IPS-20b (cell line): ENCODE results near the gene SIN3A.
"Not testable (repeated sequence)": the region's sequence is repeated elsewhere in the genome, so short reads cannot be mapped to it uniquely, and the experiment has no call there.

ENCODE experiments used
- H3K27ac ChIP-seq: one replicate; pipeline ENCODE4 v1.5.1; 2013; ENCODE audit warnings: low read length
- H3K27me3 ChIP-seq: 2 replicates; pipeline ENCODE4 v1.6.1; 2013; ENCODE audit warnings: mild to moderate bottlenecking, low read length, inconsistent platforms; ENCODE audit not compliant: insufficient read depth
- H3K36me3 ChIP-seq: 2 replicates; pipeline ENCODE4 v1.6.1; 2013; ENCODE audit warnings: low read depth, mild to moderate bottlenecking, inconsistent platforms, low read length, moderate library complexity; ENCODE audit not compliant: insufficient read depth
- H3K4me1 ChIP-seq: 2 replicates; pipeline ENCODE4 v1.6.1; 2013; ENCODE audit warnings: mild to moderate bottlenecking, control low read depth, inconsistent platforms, low read length, moderate library complexity; ENCODE audit not compliant: insufficient read depth
- H3K4me3 ChIP-seq: 2 replicates; pipeline ENCODE4 v1.5.1; 2013; ENCODE audit warnings: mild to moderate bottlenecking, low read length, inconsistent platforms
- H3K9ac ChIP-seq: 2 replicates; pipeline ENCODE4 v1.6.1; 2013; ENCODE audit warnings: low read depth, mild to moderate bottlenecking, inconsistent platforms, low read length, moderate library complexity
- H3K9me3 ChIP-seq: 2 replicates; pipeline ENCODE4 v1.6.1; 2013; ENCODE audit warnings: mild to moderate bottlenecking, low read depth, low read length, inconsistent platforms; ENCODE audit not compliant: insufficient read depth

SIN3A gene

DNA sequence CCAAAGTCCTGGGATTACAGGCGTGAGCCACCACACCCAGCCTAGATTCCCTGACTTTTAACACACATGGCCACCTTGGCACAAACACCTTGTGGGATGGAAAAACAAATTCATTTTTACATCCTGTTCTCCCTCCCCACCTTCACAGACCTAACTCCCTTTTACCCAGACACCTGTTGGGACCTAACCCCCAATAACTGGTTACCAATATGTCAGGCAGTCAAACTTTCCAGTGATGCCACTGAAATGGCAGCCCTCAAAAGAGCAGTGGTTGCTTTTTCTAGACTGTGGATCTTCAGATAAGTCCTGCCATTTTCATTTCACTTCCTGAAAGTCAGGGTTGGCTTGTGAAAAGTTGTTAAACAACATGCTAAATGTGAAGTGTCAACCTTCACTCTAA lies 34.9 kb downstream of the SIN3A start:
- Histone ChIP-seq H3K27me3 (no peaks in the 10 kb centered on the region), H3K9ac (no peak overlapping the region), H3K27ac (no peak overlapping the region), H3K4me3 (no peak overlapping the region), H3K4me1 (no peaks in the 10 kb centered on the region), H3K36me3 (peaks cover 70% of the 10 kb centered on the region), H3K9me3 (no peaks in the 10 kb centered on the region)

DNA sequence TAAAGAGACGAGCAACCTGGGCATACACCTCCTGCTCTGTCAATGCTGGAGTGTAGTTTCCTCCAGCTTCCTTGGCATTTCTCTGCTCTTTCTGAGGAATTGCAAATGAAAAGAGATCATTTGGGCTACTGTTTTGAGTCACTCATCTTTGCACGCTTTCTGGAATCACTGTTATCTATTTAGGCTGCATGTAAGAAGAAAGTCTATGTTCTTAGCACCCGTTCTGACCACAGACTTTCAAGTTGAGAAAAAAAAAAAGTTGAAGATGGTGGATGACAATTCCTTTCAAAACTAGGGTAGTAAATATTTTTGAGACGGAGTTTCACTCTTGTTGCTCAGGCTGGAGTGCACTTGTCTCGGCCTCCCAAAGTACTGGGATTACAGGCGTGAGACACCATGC lies 41.3 kb downstream of the SIN3A start:
- Histone ChIP-seq H3K9me3 (no peaks in the 10 kb centered on the region), H3K27me3 (no peaks in the 10 kb centered on the region), H3K27ac (no peak overlapping the region), H3K36me3 (peaks cover 95% of the 10 kb centered on the region), H3K4me1 (no peaks in the 10 kb centered on the region), H3K4me3 (no peak overlapping the region), H3K9ac (no peak overlapping the region)

DNA sequence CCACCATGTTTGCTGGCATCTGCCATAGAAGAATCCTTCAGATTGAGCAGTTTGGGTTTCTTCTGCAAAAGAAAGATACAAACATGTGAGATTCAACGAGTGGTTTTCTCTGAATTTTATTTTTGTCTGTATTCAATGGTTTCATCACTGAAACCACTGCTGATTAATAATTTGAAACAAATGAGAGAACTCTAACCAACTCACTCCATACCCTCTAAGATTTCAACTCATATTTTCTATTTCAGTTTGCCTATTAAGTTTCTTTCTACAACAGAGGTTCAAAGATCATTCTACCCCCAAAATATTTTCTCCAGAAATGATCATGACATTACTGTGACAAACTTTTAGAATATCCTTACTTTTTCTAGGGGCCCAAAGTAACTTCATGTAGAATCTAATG lies 44.4 kb downstream of the SIN3A start:
- no peak overlapping the region for H3K27ac ChIP-seq
- H3K9ac ChIP-seq: no peak overlapping the region
- H3K9me3 ChIP-seq: no peaks in the 10 kb centered on the region
- H3K4me1 ChIP-seq: no peaks in the 10 kb centered on the region
- no peaks in the 10 kb centered on the region for H3K27me3 ChIP-seq
- no peak overlapping the region for H3K4me3 ChIP-seq
- H3K36me3 ChIP-seq: peaks cover 96% of the 10 kb centered on the region

DNA sequence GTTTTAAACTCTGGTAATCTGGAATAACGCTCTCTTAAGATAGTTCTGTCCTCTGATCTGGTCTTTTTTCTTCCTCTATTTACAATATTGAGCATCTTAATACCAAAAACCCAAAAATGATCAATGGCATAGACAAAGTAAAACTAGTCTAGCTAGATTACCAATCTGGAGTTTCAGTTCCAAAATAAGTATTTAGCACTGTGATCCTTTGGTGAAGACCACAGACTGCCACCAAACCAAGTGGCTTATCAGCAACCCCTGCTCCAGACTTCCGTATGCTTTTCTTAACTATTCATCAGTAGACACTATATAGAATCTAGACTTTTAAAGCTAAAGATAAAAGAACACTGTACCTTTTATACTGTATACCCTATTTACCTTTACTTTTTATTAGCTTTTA lies 47.6 kb downstream of the SIN3A start:
- no peak overlapping the region for H3K27ac ChIP-seq
- no peak overlapping the region for H3K9ac ChIP-seq
- no peaks in the 10 kb centered on the region for H3K27me3 ChIP-seq
- H3K36me3 ChIP-seq: peaks cover 95% of the 10 kb centered on the region
- H3K9me3 ChIP-seq: no peaks in the 10 kb centered on the region
- no peak overlapping the region for H3K4me3 ChIP-seq
- no peaks in the 10 kb centered on the region for H3K4me1 ChIP-seq

DNA sequence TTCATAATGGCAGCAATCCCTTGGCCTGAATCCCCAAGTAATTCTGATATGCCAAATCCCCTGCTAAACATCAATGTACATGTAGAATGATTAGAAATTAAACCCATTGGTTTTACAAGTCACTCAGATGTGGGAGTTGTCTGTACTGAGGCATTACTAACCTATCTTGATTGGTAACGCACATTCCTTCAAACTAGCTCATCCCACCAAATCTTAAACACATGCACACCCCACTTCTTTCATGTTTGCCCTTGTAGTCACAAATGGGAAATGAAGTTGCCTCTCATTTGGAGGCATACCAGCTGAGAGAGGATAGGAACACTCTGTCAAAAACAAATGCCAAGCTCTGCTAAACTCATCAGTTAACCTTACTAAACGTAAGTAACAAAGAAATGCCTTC lies 54.0 kb downstream of the SIN3A start:
- H3K4me3 ChIP-seq: no peak overlapping the region
- no peak overlapping the region for H3K27ac ChIP-seq
- H3K36me3 ChIP-seq: peaks cover 98% of the 10 kb centered on the region
- H3K9me3 ChIP-seq: no peaks in the 10 kb centered on the region
- H3K4me1 ChIP-seq: no peaks in the 10 kb centered on the region
- H3K27me3 ChIP-seq: no peaks in the 10 kb centered on the region
- H3K9ac ChIP-seq: no peak overlapping the region

DNA sequence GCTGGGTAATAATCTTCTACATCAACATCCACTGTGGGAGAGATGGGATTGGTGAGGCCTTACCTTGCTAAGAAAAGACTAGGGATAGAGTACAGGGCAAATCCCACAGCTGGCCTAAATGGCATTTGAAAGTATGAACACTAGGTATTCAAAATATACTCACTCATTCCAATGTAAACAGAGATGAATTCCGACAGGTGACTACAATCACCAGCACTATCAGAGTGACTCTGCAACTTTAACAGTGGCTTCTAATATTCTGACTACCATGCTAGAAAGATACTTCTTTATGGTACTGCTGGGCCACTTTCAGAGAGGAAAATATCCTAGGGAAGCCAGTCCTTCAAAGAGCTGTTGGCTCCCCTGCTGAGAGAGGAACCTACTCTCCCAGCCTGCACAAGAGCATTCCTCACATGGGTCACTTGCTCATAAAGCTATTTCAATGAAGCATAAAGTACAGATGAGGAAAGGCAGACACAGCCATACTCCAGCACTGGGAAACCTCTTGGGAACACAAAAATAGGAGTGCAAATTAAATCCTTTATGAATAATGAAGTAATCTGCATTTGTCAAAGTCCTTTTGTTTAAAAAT lies 61.6 kb downstream of the SIN3A start:
- Histone ChIP-seq H3K9ac (no peak overlapping the region), H3K27me3 (no peaks in the 10 kb centered on the region), H3K9me3 (no peaks in the 10 kb centered on the region), H3K36me3 (peaks cover 100% of the 10 kb centered on the region), H3K27ac (no peak overlapping the region), H3K4me3 (no peak overlapping the region), H3K4me1 (no peaks in the 10 kb centered on the region)

DNA sequence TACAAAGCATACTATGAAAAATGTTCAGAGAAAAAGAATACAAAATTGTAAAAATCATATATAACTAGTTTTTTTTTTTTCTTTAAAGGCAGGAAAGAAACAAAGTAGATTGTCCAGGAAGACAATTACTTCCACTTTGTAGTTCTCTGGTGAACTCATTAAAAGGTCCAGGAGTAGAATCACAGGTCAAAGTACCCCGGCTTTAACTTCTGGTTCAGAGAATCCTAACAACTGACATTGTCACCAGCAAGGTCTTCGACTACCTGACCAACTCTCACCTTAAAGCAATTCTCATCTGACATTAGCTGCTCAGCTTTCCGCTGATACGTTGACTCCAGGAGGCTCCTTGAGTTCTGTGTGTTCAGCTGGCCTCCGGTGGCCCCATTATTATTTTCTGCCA lies 67.5 kb downstream of the SIN3A start:
- not testable (repeated sequence) for H3K4me3 ChIP-seq, H3K9me3 ChIP-seq, H3K27me3 ChIP-seq, H3K27ac ChIP-seq, H3K9ac ChIP-seq, H3K4me1 ChIP-seq
- peaks cover 99% of the 10 kb centered on the region for H3K36me3 ChIP-seq

DNA sequence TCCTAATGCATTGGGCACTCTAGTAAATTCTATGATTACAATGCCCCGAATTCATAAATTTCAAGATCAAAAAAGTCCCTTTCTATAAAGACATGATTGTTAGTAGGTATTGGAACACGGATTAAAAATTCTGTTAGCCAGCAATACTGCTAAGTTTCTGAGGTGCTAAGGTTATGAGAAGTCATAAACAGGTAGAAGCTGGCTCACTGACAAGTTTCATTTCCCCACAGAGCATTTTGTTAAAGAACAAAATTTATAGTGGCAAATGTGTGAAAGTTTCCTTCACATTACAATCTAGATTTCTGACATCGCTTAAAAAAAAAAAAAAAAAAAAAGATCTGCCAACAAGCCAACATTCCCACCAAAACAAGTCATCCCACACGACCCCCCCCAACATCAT lies 70.7 kb downstream of the SIN3A start:
- peaks cover 95% of the 10 kb centered on the region for H3K36me3 ChIP-seq

GRCh38 chr15:75371901-75372688 lies 79.4 kb downstream of the SIN3A start:
- Histone ChIP-seq H3K9ac (no peak overlapping the region), H3K4me3 (no peak overlapping the region), H3K9me3 (no peaks in the 10 kb centered on the region), H3K27ac (no peak overlapping the region), H3K4me1 (peaks cover 5% of the 10 kb centered on the region; the same call in 1 of the 2 replicates), H3K27me3 (no peaks in the 10 kb centered on the region), H3K36me3 (peaks cover 75% of the 10 kb centered on the region)

More for the DNA sequence above, 70.7 kb downstream of the SIN3A start:
- no peaks in the 10 kb centered on the region for H3K27me3 ChIP-seq
- no peaks in the 10 kb centered on the region for H3K9me3 ChIP-seq
- H3K4me1 ChIP-seq: no peaks in the 10 kb centered on the region
- no peak overlapping the region for H3K27ac ChIP-seq
- H3K9ac ChIP-seq: no peak overlapping the region
- no peak overlapping the region for H3K4me3 ChIP-seq

- Histone ChIP-seq H3K9me3 (no peaks in the 10 kb centered on the region), H3K4me1 (peaks cover 5% of the 10 kb centered on the region; the same call in 1 of the 2 replicates), H3K9ac (no peak overlapping the region), H3K4me3 (no peak overlapping the region), H3K27ac (no peak overlapping the region), H3K27me3 (no peaks in the 10 kb centered on the region), H3K36me3 (peaks cover 75% of the 10 kb centered on the region)
Measured at GRCh38 chr15:75371486-75371885, 80.0 kb downstream of the SIN3A start.

- Histone ChIP-seq H3K9me3 (no peaks in the 10 kb centered on the region), H3K4me3 (peak overlapping the region; percentile 89; the same call in 1 of the 2 replicates), H3K36me3 (peaks cover 73% of the 10 kb centered on the region), H3K27me3 (no peaks in the 10 kb centered on the region), H3K27ac (no peak overlapping the region), H3K9ac (peak overlapping the region; percentile 92; the same call in 1 of the 2 replicates), H3K4me1 (peaks cover 5% of the 10 kb centered on the region; the same call in 1 of the 2 replicates)
Measured at GRCh38 chr15:75369897-75370581, 81.5 kb downstream of the SIN3A start.
